CD14-positive monocyte (primary cell): ENCODE measurements around the gene TP53I13. TPM values are rescaled to one million over a fixed set of nuclear protein-coding genes. Genes with fewer than 3 reads are reported as not detected.

Source experiments
- DNase-seq, 3 donors: peaks; one replicate each; pipeline ENCODE4 v3.0.0-alpha.2; 2011 to 2022
- H2AFZ ChIP-seq: 2 replicates; pipeline ENCODE4 v1.6.0; 2012; ENCODE audit warnings: mild to moderate bottlenecking, low read depth, low read length, inconsistent platforms; ENCODE audit not compliant: insufficient read depth, poor library complexity, severe bottlenecking
- H3K27ac ChIP-seq, 2 donors: 1 replicate in 1 of 2; 2 replicates in 1 of 2; pipeline ENCODE4 v1.5.1; 2012 to 2013; ENCODE audit warnings: low read length in 2 of 2, control low read depth in 1 of 2, inconsistent platforms in 1 of 2, low read depth in 1 of 2, mild to moderate bottlenecking in 1 of 2
- H3K27me3 ChIP-seq, 2 donors: one replicate each; pipeline versions ENCODE4 v1.6.0 to v1.6.1; 2011 to 2013; ENCODE audit warnings: low read length in 2 of 2; ENCODE audit not compliant: control insufficient read depth in 2 of 2, insufficient read depth in 2 of 2
- H3K36me3 ChIP-seq, 2 donors: replicated peaks in 1 of 2; 1 replicate in 1 of 2; 2 replicates in 1 of 2; pipeline versions ENCODE4 v1.5.1 to v1.6.1; 2012 to 2013; ENCODE audit warnings: low read length in 2 of 2, control low read depth in 1 of 2, inconsistent platforms in 1 of 2, mild to moderate bottlenecking in 1 of 2; ENCODE audit not compliant: insufficient read depth in 2 of 2, control insufficient read depth in 1 of 2
- H3K4me1 ChIP-seq, 2 donors: 1 replicate in 1 of 2; 2 replicates in 1 of 2; pipeline versions ENCODE4 v1.5.1 to v1.6.1; 2012 to 2013; ENCODE audit warnings: low read length in 2 of 2, control low read depth in 1 of 2, inconsistent platforms in 1 of 2, mild to moderate bottlenecking in 1 of 2, moderate library complexity in 1 of 2; ENCODE audit not compliant: insufficient read depth in 2 of 2, control insufficient read depth in 1 of 2
- H3K4me2 ChIP-seq: replicated peaks from 2 replicates; pipeline ENCODE3; 2012; ENCODE audit warnings: low read length, moderate library complexity, mild to moderate bottlenecking; ENCODE audit not compliant: poor library complexity, severe bottlenecking; ENCODE audit errors: extremely low read depth
- H3K4me3 ChIP-seq, 3 experiments: fragments of 200-600 bp in 1 of 3; sonication (generic) in 1 of 3; replicated peaks in 1 of 3; 1 replicate in 2 of 3; 2 replicates in 1 of 3; pipeline ENCODE4 v1.5.1; 2011 to 2013; ENCODE audit warnings: low read length in 3 of 3, mild to moderate bottlenecking in 3 of 3, control low read depth in 2 of 3, low read depth in 2 of 3, inconsistent platforms in 1 of 3, moderate library complexity in 1 of 3
- H3K79me2 ChIP-seq: 2 replicates; pipeline ENCODE4 v1.6.0; 2012; ENCODE audit warnings: mild to moderate bottlenecking, control low read depth, inconsistent platforms, low read length, moderate library complexity; ENCODE audit not compliant: insufficient read depth
- H3K9ac ChIP-seq: 2 replicates; pipeline ENCODE4 v1.6.0; 2017; ENCODE audit warnings: low read length, mild to moderate bottlenecking; ENCODE audit not compliant: insufficient read depth, poor library complexity, severe bottlenecking
- H3K9me3 ChIP-seq, 2 donors: replicated peaks in 1 of 2; 1 replicate in 1 of 2; 2 replicates in 1 of 2; pipeline versions ENCODE4 v1.5.1 to v1.6.1; 2012 to 2013; ENCODE audit warnings: low read length in 2 of 2, control low read depth in 1 of 2; ENCODE audit not compliant: control insufficient read depth in 1 of 2, insufficient read depth in 1 of 2
- H4K20me1 ChIP-seq: 2 replicates; pipeline ENCODE4 v1.6.0; 2012; ENCODE audit warnings: mild to moderate bottlenecking, low read length, control low read depth, moderate library complexity; ENCODE audit not compliant: insufficient read depth
- H3K27ac Mint-ChIP-seq, 7 donors: one replicate each; pipeline ENCODE4 v1.8.0; 2020; ENCODE audit warnings: mild to moderate bottlenecking in 7 of 7, mixed read lengths in 7 of 7, moderate library complexity in 6 of 7, inconsistent platforms in 2 of 7
- H3K27me3 Mint-ChIP-seq, 3 donors: one replicate each; pipeline ENCODE4 v1.8.0; 2021 to 2022; ENCODE audit warnings: low read depth in 3 of 3, mild to moderate bottlenecking in 3 of 3, mixed read lengths in 3 of 3, moderate library complexity in 3 of 3, inconsistent platforms in 1 of 3
- H3K36me3 Mint-ChIP-seq, 2 donors: one replicate each; pipeline ENCODE4 v1.8.0; 2020; ENCODE audit warnings: mixed read lengths in 2 of 2, inconsistent platforms in 1 of 2, mild to moderate bottlenecking in 1 of 2
- H3K4me1 Mint-ChIP-seq: one replicate; pipeline ENCODE4 v1.8.0; 2020; ENCODE audit warnings: mild to moderate bottlenecking, mixed read lengths
- H3K4me3 Mint-ChIP-seq, 2 donors: one replicate each; pipeline ENCODE4 v1.8.0; 2020; ENCODE audit warnings: mild to moderate bottlenecking in 2 of 2, mixed read lengths in 2 of 2, moderate library complexity in 1 of 2
- H3K9me3 Mint-ChIP-seq, 7 donors: one replicate each; pipeline ENCODE4 v1.8.0; 2020 to 2022; ENCODE audit warnings: mixed read lengths in 7 of 7, mild to moderate bottlenecking in 6 of 7, moderate library complexity in 6 of 7, inconsistent platforms in 2 of 7
- WGBS: methylation state at CpG from one replicate; pipeline ENCODE4 v1.1.5; 2013; ENCODE audit warnings: missing lambda C conversion rate; ENCODE audit not compliant: insufficient coverage; 5-methylcytosine and 5-hydroxymethylcytosine counted together
- intact Hi-C, 2 donors: fragments of 100-400 bp; cut with micrococcal nuclease; formaldehyde crosslinking; loops; one replicate each; pipeline versions ENCODE4 v1.15.0 to v1.15.1; 2023
- polyA plus RNA-seq, 3 donors: library from polyadenylated mRNA; depleted of rRNA in 1 of 3; unstranded in 2 of 3; stranded (reverse) in 1 of 3; fragments of 300-500 nt in 2 of 3; fragments of >200 nt in 1 of 3; fragmentation: Illumina TruSeq in 2 of 3; gene quantifications; 1 replicate in 2 of 3; 2 replicates in 1 of 3; pipeline ENCODE4 v1.2.3, GENCODE V29; 2012 to 2021
- TF ChIP-seq, protein P1 (sequence below): fragments of 200-600 bp; IDR thresholded peaks from one replicate; pipeline ENCODE4 v1.8.0; 2022; ENCODE audit warnings: antibody characterized with exemption, mild to moderate bottlenecking

The TP53I13 gene
- polyA plus RNA-seq, 3 donors = 9.4 to 58.6 (median 14.4) TPM

DNA sequence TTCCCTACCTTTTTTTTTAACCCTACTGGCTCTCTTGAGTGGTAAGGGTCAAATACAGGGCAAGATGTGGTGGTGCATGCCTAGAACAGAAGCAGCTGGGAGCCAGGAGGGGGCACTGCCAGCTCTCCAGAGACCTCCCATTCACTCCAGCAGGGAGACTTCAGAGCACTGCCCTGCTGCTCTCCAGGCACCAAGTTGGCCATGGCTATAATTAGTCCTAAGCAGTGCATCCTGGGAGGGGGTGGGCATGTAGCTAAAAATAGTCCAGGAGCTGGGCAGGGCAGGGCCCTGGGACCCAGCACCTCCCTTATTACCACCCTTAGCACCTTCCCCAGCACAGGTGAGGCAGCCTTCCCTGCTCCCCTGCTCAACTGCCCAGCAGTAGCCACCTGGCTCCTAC lies 50.8 kb downstream of the TP53I13 start:
- H3K4me1 Mint-ChIP-seq = peaks cover 50% of the 10 kb centered on the region
- no peak overlapping the region for H3K27ac Mint-ChIP-seq
- TF ChIP-seq, protein P1, sequence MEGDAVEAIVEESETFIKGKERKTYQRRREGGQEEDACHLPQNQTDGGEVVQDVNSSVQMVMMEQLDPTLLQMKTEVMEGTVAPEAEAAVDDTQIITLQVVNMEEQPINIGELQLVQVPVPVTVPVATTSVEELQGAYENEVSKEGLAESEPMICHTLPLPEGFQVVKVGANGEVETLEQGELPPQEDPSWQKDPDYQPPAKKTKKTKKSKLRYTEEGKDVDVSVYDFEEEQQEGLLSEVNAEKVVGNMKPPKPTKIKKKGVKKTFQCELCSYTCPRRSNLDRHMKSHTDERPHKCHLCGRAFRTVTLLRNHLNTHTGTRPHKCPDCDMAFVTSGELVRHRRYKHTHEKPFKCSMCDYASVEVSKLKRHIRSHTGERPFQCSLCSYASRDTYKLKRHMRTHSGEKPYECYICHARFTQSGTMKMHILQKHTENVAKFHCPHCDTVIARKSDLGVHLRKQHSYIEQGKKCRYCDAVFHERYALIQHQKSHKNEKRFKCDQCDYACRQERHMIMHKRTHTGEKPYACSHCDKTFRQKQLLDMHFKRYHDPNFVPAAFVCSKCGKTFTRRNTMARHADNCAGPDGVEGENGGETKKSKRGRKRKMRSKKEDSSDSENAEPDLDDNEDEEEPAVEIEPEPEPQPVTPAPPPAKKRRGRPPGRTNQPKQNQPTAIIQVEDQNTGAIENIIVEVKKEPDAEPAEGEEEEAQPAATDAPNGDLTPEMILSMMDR = peak; percentile 5
- Histone ChIP-seq H3K4me2 (no peak overlapping the region), H3K9me3 (no peaks in the 10 kb centered on the region), H3K4me3 (no peak overlapping the region), H2AFZ (no peak overlapping the region), H3K27me3 (peaks cover 7 to 77% of the 10 kb centered on the region in 2 donors), H3K79me2 (no peaks in the 10 kb centered on the region), H3K27ac (no peak overlapping the region), H3K9ac (no peak overlapping the region), H3K4me1 (peaks cover 56 to 57% of the 10 kb centered on the region in 2 donors), H4K20me1 (peaks cover 44% of the 10 kb centered on the region), H3K36me3 (no peaks in the 10 kb centered on the region)
- H3K27me3 Mint-ChIP-seq = peaks cover 47 to 93% (median 69%) of the 10 kb centered on the region in 3 donors
- intact Hi-C loops = loop anchor here in 1 of 2 donors (2.0 to 10.0 kb wide), 2 partner anchors 38 to 54 kb away; partner anchors contain the start of genes ABHD15 and TP53I13
- no peak for DNase-seq
- peak overlapping the region in 1 of 2 donors; percentile 51 for H3K4me3 Mint-ChIP-seq
- no peaks in the 10 kb centered on the region for H3K36me3 Mint-ChIP-seq
- H3K9me3 Mint-ChIP-seq = peaks cover 0 to 6% (median 1%) of the 10 kb centered on the region in 7 donors

GRCh38 chr17:29620271-29620670 lies 51.8 kb downstream of the TP53I13 start:
- H3K27me3 ChIP-seq = peaks cover 7 to 71% of the 10 kb centered on the region in 2 donors
- H2AFZ ChIP-seq = no peak overlapping the region
- no peaks in the 10 kb centered on the region for H3K9me3 ChIP-seq
- Mint-ChIP-seq H3K36me3 (peaks cover 0 to under 1% of the 10 kb centered on the region in 2 donors), H3K27ac (no peak overlapping the region), H3K9me3 (peaks cover 0 to 5% (median 1%) of the 10 kb centered on the region in 7 donors), H3K27me3 (peaks cover 43 to 85% (median 60%) of the 10 kb centered on the region in 3 donors), H3K4me3 (no peak overlapping the region), H3K4me1 (peaks cover 40% of the 10 kb centered on the region)
- H3K4me2 ChIP-seq = no peak overlapping the region
- no peak overlapping the region for H3K9ac ChIP-seq
- TF ChIP-seq, protein P1 = no peak
- intact Hi-C loops = no loop called here
- H3K36me3 ChIP-seq = no peaks in the 10 kb centered on the region
- H3K79me2 ChIP-seq = no peaks in the 10 kb centered on the region
- H3K4me3 ChIP-seq = no peak overlapping the region
- no peak overlapping the region for H3K27ac ChIP-seq
- peaks cover 49% of the 10 kb centered on the region for H4K20me1 ChIP-seq
- DNase-seq = no peak
- H3K4me1 ChIP-seq = peaks cover 46 to 47% of the 10 kb centered on the region in 2 donors
- 100% methylated on average over 3 of the region's 4 CpGs for WGBS
